B cell (primary cell): ENCODE measurements around the gene TIMM21. TPM values are rescaled to one million over a fixed set of nuclear protein-coding genes. Genes with fewer than 3 reads are reported as not detected.

Experiments
- ATAC-seq: fragments of 200-7000 bp; cut with Tn5 transposase; one replicate; pipeline ENCODE4 v1.10.0; 2021; ENCODE audit warnings: low read depth, mild to moderate bottlenecking, moderate number of reproducible peaks, moderate library complexity
- CTCF ChIA-PET: fragments of 350-600 bp; sonication (Branson Sonifier 250); formaldehyde crosslinking; loops from one replicate; lab custom pipeline; 2021; ENCODE audit warnings: antibody characterized with exemption, inconsistent platforms; lab: Charles Lee
- POLR2A ChIA-PET: fragments of 350-600 bp; sonication (Branson Sonifier 250); formaldehyde crosslinking; loops from one replicate; lab custom pipeline; 2021; ENCODE audit warnings: antibody characterized with exemption; lab: Charles Lee
- DNase-seq: peaks from one replicate; pipeline ENCODE4 v3.0.0; 2013
- H2AFZ ChIP-seq: 2 replicates; pipeline ENCODE4 v1.6.1; 2012; ENCODE audit warnings: mild to moderate bottlenecking, low read depth, low read length; ENCODE audit not compliant: insufficient read depth, poor library complexity, severe bottlenecking
- H3K27ac ChIP-seq, 2 donors: 1 replicate in 1 of 2; 2 replicates in 1 of 2; pipeline ENCODE4 v1.5.1; 2012 to 2013; ENCODE audit warnings: low read length in 2 of 2, mild to moderate bottlenecking in 2 of 2, moderate library complexity in 1 of 2
- H3K27me3 ChIP-seq, 4 experiments: fragments of 200-600 bp in 1 of 4; sonication (generic) in 1 of 4; replicated peaks in 1 of 4; 1 replicate in 2 of 4; 2 replicates in 2 of 4; pipeline versions ENCODE4 v1.6.1 to v1.7.0; 2013 to 2016; ENCODE audit warnings: low read length in 3 of 4, mild to moderate bottlenecking in 2 of 4, mixed read lengths in 1 of 4, moderate library complexity in 1 of 4; ENCODE audit not compliant: insufficient read depth in 4 of 4, control insufficient read depth in 3 of 4; ENCODE audit errors: control extremely low read depth in 1 of 4
- H3K36me3 ChIP-seq, 2 experiments: replicated peaks in 1 of 2; 1 replicate in 1 of 2; 2 replicates in 1 of 2; pipeline versions ENCODE4 v1.6.1 to v1.7.1; 2013; ENCODE audit warnings: low read length in 1 of 2; ENCODE audit not compliant: insufficient read depth in 2 of 2, control insufficient read depth in 1 of 2; ENCODE audit errors: control extremely low read depth in 1 of 2, extremely low read depth in 1 of 2
- H3K4me1 ChIP-seq, 2 donors: fragments of 200-600 bp in 1 of 2; sonication (generic) in 1 of 2; 1 replicate in 1 of 2; 2 replicates in 1 of 2; pipeline versions ENCODE4 v1.5.1 to v1.6.1; 2013 to 2017; ENCODE audit warnings: low read length in 2 of 2; ENCODE audit not compliant: control insufficient read depth in 2 of 2, insufficient read depth in 2 of 2
- H3K4me2 ChIP-seq: replicated peaks from 2 replicates; pipeline ENCODE3; 2012; ENCODE audit warnings: mild to moderate bottlenecking, low read depth, low read length; ENCODE audit not compliant: poor library complexity, severe bottlenecking
- H3K4me3 ChIP-seq, 5 experiments: fragments of 200-600 bp in 1 of 5; sonication (generic) in 1 of 5; 1 replicate in 3 of 5; 2 replicates in 2 of 5; pipeline versions ENCODE4 v1.5.1 to v1.7.0; 2011 to 2016; ENCODE audit warnings: low read length in 4 of 5, mild to moderate bottlenecking in 4 of 5, low read depth in 2 of 5, control low read depth in 1 of 5, moderate library complexity in 1 of 5; ENCODE audit not compliant: insufficient read depth in 1 of 5; ENCODE audit errors: control extremely low read depth in 1 of 5, extremely low read depth in 1 of 5
- H3K79me2 ChIP-seq: fragments of 200-600 bp; sonication (generic); one replicate; pipeline ENCODE4 v1.6.0; 2016; ENCODE audit warnings: low read length; ENCODE audit not compliant: control insufficient read depth, insufficient read depth
- H3K9ac ChIP-seq: fragments of 200-600 bp; sonication (generic); 2 replicates; pipeline ENCODE4 v1.6.1; 2017; ENCODE audit warnings: mild to moderate bottlenecking, low read length, moderate library complexity
- H3K9me3 ChIP-seq, 3 donors: one replicate each; pipeline versions ENCODE4 v1.6.1 to v1.7.1; 2013; ENCODE audit warnings: low read length in 2 of 3; ENCODE audit not compliant: control insufficient read depth in 2 of 3, insufficient read depth in 1 of 3; ENCODE audit errors: control extremely low read depth in 1 of 3
- H4K20me1 ChIP-seq: 2 replicates; pipeline ENCODE4 v1.6.0; 2012; ENCODE audit warnings: mild to moderate bottlenecking, low read length; ENCODE audit not compliant: insufficient read depth, control insufficient read depth, poor library complexity, severe bottlenecking
- H3K27ac Mint-ChIP-seq: one replicate; pipeline ENCODE4 v1.8.0; 2021; ENCODE audit warnings: mixed read lengths
- H3K27me3 Mint-ChIP-seq: one replicate; pipeline ENCODE4 v1.8.0; 2021; ENCODE audit warnings: mixed read lengths
- H3K4me1 Mint-ChIP-seq: one replicate; pipeline ENCODE4 v1.8.0; 2021; ENCODE audit warnings: mixed read lengths
- H3K4me3 Mint-ChIP-seq: one replicate; pipeline ENCODE4 v1.8.0; 2021; ENCODE audit warnings: mixed read lengths
- H3K9me3 Mint-ChIP-seq: one replicate; pipeline ENCODE4 v1.8.0; 2022; ENCODE audit warnings: mixed read lengths; ENCODE audit not compliant: insufficient read depth
- EZH2 ChIP-seq: IDR thresholded peaks from 2 replicates; pipeline ENCODE4 v1.6.1; 2012; ENCODE audit warnings: borderline replicate concordance, low read depth, mild to moderate bottlenecking, moderate library complexity, low read length; ENCODE audit not compliant: insufficient read depth, poor library complexity, severe bottlenecking
- WGBS: methylation state at CpG from one replicate; pipeline ENCODE4 v1.1.5; 2013; ENCODE audit warnings: missing lambda C conversion rate; ENCODE audit not compliant: insufficient coverage; 5-methylcytosine and 5-hydroxymethylcytosine counted together
- intact Hi-C: fragments of 100-400 bp; cut with micrococcal nuclease; formaldehyde crosslinking; loops from one replicate; pipeline ENCODE4 v1.10.0; 2022
- polyA minus RNA-seq: library from RNA; depleted of rRNA, polyadenylated mRNA; stranded (reverse); fragments of >200 nt; gene quantifications from 2 replicates; pipeline ENCODE4 v1.2.3, GENCODE V29; 2012
- polyA plus RNA-seq: library from polyadenylated mRNA; depleted of rRNA; stranded (reverse); fragments of >200 nt; gene quantifications from 2 replicates; pipeline ENCODE4 v1.2.3, GENCODE V29; 2012
- total RNA-seq, 2 donors: library from RNA; stranded (reverse); fragments of 120-200 nt in 1 of 2; gene quantifications; 1 replicate in 1 of 2; 2 replicates in 1 of 2; pipeline versions ENCODE4 v1.2.3 to v1.2.4, GENCODE V29; 2013 to 2022
- TF ChIP-seq, protein P1 (sequence below): fragments of 200-600 bp; IDR thresholded peaks from one replicate; pipeline ENCODE4 v1.8.0; 2022; ENCODE audit warnings: antibody characterized with exemption, mild to moderate bottlenecking

TIMM21 gene, protein sequence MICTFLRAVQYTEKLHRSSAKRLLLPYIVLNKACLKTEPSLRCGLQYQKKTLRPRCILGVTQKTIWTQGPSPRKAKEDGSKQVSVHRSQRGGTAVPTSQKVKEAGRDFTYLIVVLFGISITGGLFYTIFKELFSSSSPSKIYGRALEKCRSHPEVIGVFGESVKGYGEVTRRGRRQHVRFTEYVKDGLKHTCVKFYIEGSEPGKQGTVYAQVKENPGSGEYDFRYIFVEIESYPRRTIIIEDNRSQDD
- total RNA-seq (24.3 and 25.0 TPM in 2 replicates), polyA plus RNA-seq (22.9 and 28.5 TPM in 2 replicates), polyA minus RNA-seq (7.3 and 8.4 TPM in 2 replicates)
- 25.0 TPM for total RNA-seq (2013)

DNA sequence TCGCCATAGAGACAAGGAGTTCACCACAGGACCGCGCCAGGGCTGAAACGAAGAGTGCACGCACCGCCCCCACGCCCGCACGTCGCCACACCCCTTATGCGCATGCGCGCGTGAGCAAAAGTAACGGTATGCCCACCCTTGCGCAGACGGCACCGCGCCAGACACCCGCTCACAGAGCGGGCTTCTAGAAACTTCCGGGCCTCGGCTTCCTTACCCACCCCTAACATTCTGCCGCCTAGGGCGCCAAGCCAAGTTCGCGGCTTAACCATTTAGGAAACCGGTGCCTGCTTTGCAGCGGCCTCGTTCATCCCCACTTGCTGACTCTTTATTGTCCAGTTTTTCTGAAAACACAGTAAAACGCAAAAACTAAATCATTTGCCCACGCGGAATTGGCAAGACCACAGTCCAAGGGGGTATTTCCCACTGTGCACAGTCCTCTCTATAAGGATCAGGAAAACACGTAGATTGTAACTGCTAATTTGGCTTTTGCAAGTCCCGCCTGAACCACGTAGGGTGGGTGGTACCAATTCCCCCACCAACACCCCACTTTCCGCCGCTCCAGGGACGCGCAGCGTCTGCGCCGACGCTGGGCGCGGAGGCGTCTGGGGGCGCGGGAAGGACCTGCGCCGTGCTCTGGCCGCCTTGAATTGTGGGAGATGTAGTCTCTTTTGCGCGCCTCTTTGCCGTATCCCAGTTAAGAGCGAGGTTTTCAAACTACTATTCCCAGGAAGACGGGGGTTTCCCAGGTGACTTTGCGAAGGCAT, at the start of gene TIMM21, which contains the start of gene FBXO15:
Gene TIMM21, plus strand, starts transcription at position 745 of the 764 bp plus-strand sequence. CDS start 286 bp downstream, outside the sequence.
Gene FBXO15, minus strand, starts transcription at position 56 of the 764 bp plus-strand sequence. Its CDS starts 49 bp downstream, at position 7.
- WGBS, result under 1% methylated on average over 50 of the region's 58 CpGs
- peak within 1 kb of the TSS; percentile 91 for H2AFZ ChIP-seq
- intact Hi-C loops, result loop anchor here (1.0 to 5.0 kb wide), 7 partner anchors 49 to 450 kb away; partner anchors contain the start of gene CNDP2
- peak within 1 kb of the TSS; percentile 100 for H3K27ac Mint-ChIP-seq
- peak; percentile 84 for ATAC-seq
- peaks cover 46% of the 10 kb centered on the region for H3K79me2 ChIP-seq
- H3K4me3 Mint-ChIP-seq, result peak within 1 kb of the TSS; percentile 94
- no peaks in the 10 kb centered on the region for H3K9me3 Mint-ChIP-seq
- H3K4me2 ChIP-seq, result peak within 1 kb of the TSS; percentile 87
- H3K9me3 ChIP-seq, result no peaks in the 10 kb centered on the region
- H3K4me1 ChIP-seq, result peaks cover 15 to 21% of the 10 kb centered on the region in 2 donors
- H3K9ac ChIP-seq, result peak within 1 kb of the TSS; percentile 89
- H3K27me3 Mint-ChIP-seq, result peaks cover 7% of the 10 kb centered on the region
- peaks cover 36% of the 10 kb centered on the region for H3K4me1 Mint-ChIP-seq
- H3K36me3 ChIP-seq, result peaks cover 0 to 21% of the 10 kb centered on the region in 2 experiments
- no peaks in the 10 kb centered on the region for H3K27me3 ChIP-seq
- TF ChIP-seq, protein P1, sequence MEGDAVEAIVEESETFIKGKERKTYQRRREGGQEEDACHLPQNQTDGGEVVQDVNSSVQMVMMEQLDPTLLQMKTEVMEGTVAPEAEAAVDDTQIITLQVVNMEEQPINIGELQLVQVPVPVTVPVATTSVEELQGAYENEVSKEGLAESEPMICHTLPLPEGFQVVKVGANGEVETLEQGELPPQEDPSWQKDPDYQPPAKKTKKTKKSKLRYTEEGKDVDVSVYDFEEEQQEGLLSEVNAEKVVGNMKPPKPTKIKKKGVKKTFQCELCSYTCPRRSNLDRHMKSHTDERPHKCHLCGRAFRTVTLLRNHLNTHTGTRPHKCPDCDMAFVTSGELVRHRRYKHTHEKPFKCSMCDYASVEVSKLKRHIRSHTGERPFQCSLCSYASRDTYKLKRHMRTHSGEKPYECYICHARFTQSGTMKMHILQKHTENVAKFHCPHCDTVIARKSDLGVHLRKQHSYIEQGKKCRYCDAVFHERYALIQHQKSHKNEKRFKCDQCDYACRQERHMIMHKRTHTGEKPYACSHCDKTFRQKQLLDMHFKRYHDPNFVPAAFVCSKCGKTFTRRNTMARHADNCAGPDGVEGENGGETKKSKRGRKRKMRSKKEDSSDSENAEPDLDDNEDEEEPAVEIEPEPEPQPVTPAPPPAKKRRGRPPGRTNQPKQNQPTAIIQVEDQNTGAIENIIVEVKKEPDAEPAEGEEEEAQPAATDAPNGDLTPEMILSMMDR, result peak; percentile 1
- no peak for TF ChIP-seq EZH2
- DNase-seq, result peak; percentile 98
- peaks cover 26% of the 10 kb centered on the region for H4K20me1 ChIP-seq
- H3K4me3 ChIP-seq, result peak within 1 kb of the TSS; percentile 75 to 99 (median 89)
- ChIA-PET POLR2A (no interaction called here), CTCF (no interaction called here)
- peak within 1 kb of the TSS; percentile 95 to 99 for H3K27ac ChIP-seq
